ENCODE measurements around the gene LRRC3. TPM values are rescaled to one million over a fixed set of nuclear protein-coding genes. Genes with fewer than 3 reads are reported as not detected.

The LRRC3 gene
- total and polyA plus RNA-seq, 7 donors = 0.08 to 1.1 (median 0.22) TPM

- Histone ChIP-seq H3K9me3 (no peaks in the 10 kb centered on the region), H3K4me3 (no peak overlapping the region), H3K27ac (no peak overlapping the region), H3K27me3 (ENCODE audit: insufficient read depth in 3 of 3, low read length in 2 of 3) (peaks cover 0 to 7% (median 2%) of the 10 kb centered on the region in 3 donors), H3K4me1 (no peaks in the 10 kb centered on the region), H3K36me3 (ENCODE audit: insufficient read depth in 1 of 2, low read depth in 1 of 2) (no peaks in the 10 kb centered on the region)
- intact Hi-C loops (cut with DNase I) = no loop called here
- ATAC-seq (no peak), DNase-seq (no peak)
- WGBS, 3 donors = 65 to 72% (median 72%) methylated on average over 15 of the region's 15 CpGs
- no peak for TF ChIP-seq CTCF (IDR thresholded peaks at IDR 0.05)
These were observed 47.1 kb upstream of the LRRC3 start for GRCh38 chr21:44408226-44408625.

- ATAC-seq (no peak), DNase-seq (no peak)
- Histone ChIP-seq H3K27me3 (ENCODE audit: insufficient read depth in 3 of 3, low read length in 2 of 3) (peaks cover 0 to 22% (median 0%) of the 10 kb centered on the region in 3 donors), H3K4me3 (no peak overlapping the region), H3K4me1 (no peaks in the 10 kb centered on the region), H3K36me3 (ENCODE audit: insufficient read depth in 1 of 2, low read depth in 1 of 2) (no peaks in the 10 kb centered on the region), H3K9me3 (no peaks in the 10 kb centered on the region), H3K27ac (no peak overlapping the region)
- no peak for TF ChIP-seq CTCF (IDR thresholded peaks at IDR 0.05)
- intact Hi-C loops (cut with DNase I) = no loop called here
- WGBS, 3 donors = 89 to 91% (median 89%) methylated on average over 26 to 27 of the region's 27 CpGs
These were observed 41.6 kb upstream of the LRRC3 start for GRCh38 chr21:44413566-44414290.

- no peak for TF ChIP-seq CTCF (IDR thresholded peaks at IDR 0.05)
- DNase-seq (no peak), ATAC-seq (no peak)
- Histone ChIP-seq H3K27me3 (ENCODE audit: insufficient read depth in 3 of 3, low read length in 2 of 3) (peaks cover 0 to 22% (median 0%) of the 10 kb centered on the region in 3 donors), H3K4me1 (no peaks in the 10 kb centered on the region), H3K4me3 (no peak overlapping the region), H3K36me3 (ENCODE audit: insufficient read depth in 1 of 2, low read depth in 1 of 2) (no peaks in the 10 kb centered on the region), H3K9me3 (no peaks in the 10 kb centered on the region), H3K27ac (no peak overlapping the region)
- WGBS, 3 donors = 55 to 59% (median 56%) methylated on average over 30 of the region's 30 CpGs
- intact Hi-C loops (cut with DNase I) = no loop called here
These were observed 40.8 kb upstream of the LRRC3 start for GRCh38 chr21:44414291-44415072.

GRCh38 chr21:44415073-44416025 lies 40.0 kb upstream of the LRRC3 start:
- no peak for TF ChIP-seq CTCF (IDR thresholded peaks at IDR 0.05)
- intact Hi-C loops (cut with DNase I) = no loop called here
- H3K27me3 ChIP-seq (ENCODE audit: insufficient read depth in 3 of 3, low read length in 2 of 3) = peaks cover 0 to 22% (median 0%) of the 10 kb centered on the region in 3 donors
- no peak overlapping the region for H3K4me3 ChIP-seq
- H3K27ac ChIP-seq = no peak overlapping the region
- 40 to 46% (median 44%) methylated on average over 24 of the region's 24 CpGs for WGBS, 3 donors
- no peaks in the 10 kb centered on the region for H3K36me3 ChIP-seq (ENCODE audit: insufficient read depth in 1 of 2, low read depth in 1 of 2)
- DNase-seq (no peak), ATAC-seq (no peak)
- H3K9me3 ChIP-seq = no peaks in the 10 kb centered on the region
- H3K4me1 ChIP-seq = no peaks in the 10 kb centered on the region

Data from psoas muscle (tissue), 8 donors.